ENCODE data around the gene APBB2. TPM values are rescaled to one million over a fixed set of nuclear protein-coding genes. Genes with fewer than 3 reads are reported as not detected.
A peak's percentile ranks its signal among the peaks of the same experiment; 100 is the strongest.

The APBB2 gene
- total RNA-seq, 4 donors from 2014 or later, result 42.4 to 95.8 (median 51.3) TPM

DNA sequence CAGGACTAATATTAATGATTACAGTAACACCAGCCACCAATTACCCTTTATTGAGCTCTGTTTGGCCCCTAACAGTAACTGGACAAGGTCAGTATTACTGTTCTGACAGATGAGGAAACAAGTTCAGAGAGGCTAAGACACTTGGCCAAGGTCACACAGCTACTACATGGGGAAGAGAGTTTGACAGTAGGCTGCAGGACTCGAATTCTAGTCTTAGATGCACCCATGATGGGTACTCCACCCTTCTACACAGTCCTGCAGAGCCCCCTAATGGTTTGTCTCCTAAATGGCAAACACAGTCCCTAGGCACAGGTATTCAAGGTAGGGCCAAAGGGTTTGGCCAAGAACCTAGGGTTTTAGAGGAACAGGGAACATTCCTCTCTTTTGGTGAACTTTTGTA is 370.6 kb downstream of the APBB2 start:
- no peaks in the 10 kb centered on the region for H3K4me1 ChIP-seq
- no peak for DNase-seq (ENCODE audit: low spot score in 2 of 2)
- H3K9me3 ChIP-seq, result no peaks in the 10 kb centered on the region
- H3K4me3 ChIP-seq, result no peak overlapping the region
- no peak overlapping the region for H3K27ac ChIP-seq
- TF ChIP-seq POLR2A (IDR thresholded peaks at IDR 0.05) (no peak), EP300 (IDR thresholded peaks at IDR 0.05) (no peak), POLR2AphosphoS5 (IDR thresholded peaks at IDR 0.05) (no peak)
- TF ChIP-seq, protein P1, sequence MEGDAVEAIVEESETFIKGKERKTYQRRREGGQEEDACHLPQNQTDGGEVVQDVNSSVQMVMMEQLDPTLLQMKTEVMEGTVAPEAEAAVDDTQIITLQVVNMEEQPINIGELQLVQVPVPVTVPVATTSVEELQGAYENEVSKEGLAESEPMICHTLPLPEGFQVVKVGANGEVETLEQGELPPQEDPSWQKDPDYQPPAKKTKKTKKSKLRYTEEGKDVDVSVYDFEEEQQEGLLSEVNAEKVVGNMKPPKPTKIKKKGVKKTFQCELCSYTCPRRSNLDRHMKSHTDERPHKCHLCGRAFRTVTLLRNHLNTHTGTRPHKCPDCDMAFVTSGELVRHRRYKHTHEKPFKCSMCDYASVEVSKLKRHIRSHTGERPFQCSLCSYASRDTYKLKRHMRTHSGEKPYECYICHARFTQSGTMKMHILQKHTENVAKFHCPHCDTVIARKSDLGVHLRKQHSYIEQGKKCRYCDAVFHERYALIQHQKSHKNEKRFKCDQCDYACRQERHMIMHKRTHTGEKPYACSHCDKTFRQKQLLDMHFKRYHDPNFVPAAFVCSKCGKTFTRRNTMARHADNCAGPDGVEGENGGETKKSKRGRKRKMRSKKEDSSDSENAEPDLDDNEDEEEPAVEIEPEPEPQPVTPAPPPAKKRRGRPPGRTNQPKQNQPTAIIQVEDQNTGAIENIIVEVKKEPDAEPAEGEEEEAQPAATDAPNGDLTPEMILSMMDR (IDR thresholded peaks at IDR 0.05), result no peak
- H3K36me3 ChIP-seq, result peaks cover 6% of the 10 kb centered on the region
- H3K27me3 ChIP-seq, result no peaks in the 10 kb centered on the region
- WGBS, result 75% methylated on average over 1 of the region's 1 CpG

DNA sequence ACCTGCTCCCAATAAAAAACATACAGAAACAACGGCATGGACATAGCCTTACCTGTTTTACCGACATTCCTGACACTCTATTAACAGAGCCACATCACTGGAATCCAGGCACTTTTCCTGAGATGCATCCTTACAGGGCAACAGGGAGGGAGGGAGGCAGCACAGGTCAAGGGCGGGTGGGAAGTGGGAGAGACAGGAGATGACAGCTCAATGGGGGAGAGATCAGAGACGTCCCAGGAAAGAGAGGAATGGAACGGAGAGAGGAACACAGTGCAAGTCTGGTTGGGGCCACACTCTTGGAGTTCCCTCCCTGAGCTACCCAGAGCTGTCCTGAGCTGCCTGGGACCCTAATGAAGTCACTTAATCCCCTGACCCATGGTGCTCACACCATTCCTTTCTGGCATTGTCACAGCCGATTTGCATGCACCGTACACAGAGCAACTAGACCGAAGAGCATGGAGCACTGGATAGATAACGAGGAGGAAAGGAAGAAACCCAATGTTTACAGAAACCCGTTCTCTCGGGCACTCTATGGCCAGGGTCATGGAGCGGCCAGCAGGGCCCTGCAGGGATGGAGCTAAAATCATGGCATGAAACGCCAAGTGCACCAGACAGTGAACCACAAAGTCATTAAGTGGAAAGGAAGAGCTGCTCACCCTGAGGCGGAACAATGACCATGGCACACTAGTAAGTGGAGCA is 371.5 kb downstream of the APBB2 start:
- 81% methylated on average over 14 of the region's 14 CpGs for WGBS
- H3K36me3 ChIP-seq, result peaks cover 6% of the 10 kb centered on the region
- TF ChIP-seq POLR2A (IDR thresholded peaks at IDR 0.05) (no peak), POLR2AphosphoS5 (IDR thresholded peaks at IDR 0.05) (no peak), EP300 (IDR thresholded peaks at IDR 0.05) (no peak)
- TF ChIP-seq, protein P1 (IDR thresholded peaks at IDR 0.05), result no peak
- H3K27me3 ChIP-seq, result no peaks in the 10 kb centered on the region
- no peaks in the 10 kb centered on the region for H3K9me3 ChIP-seq
- no peak for DNase-seq (ENCODE audit: low spot score in 2 of 2)
- H3K4me3 ChIP-seq, result no peak overlapping the region
- H3K27ac ChIP-seq, result no peak overlapping the region
- no peaks in the 10 kb centered on the region for H3K4me1 ChIP-seq

DNA sequence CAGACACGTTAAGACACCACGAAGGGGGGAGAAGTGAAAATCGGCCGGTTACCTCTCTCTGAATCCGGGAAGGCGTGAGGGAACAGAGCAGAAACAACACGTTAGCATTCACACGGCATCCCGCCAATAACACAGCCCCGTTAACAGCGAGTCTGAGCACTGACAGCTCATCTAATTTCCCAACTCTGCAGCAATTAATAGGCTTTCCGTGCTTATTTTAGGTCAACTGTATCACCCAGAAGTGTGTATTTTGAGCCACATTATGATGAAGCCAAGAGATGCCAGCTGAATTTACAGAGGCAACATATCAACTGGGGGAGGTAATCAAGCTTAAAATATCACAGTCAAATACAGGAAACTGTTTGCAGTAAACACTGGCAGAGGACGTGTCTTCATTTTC is 372.0 kb downstream of the APBB2 start:
- peaks cover 10% of the 10 kb centered on the region for H3K36me3 ChIP-seq
- 89% methylated on average over 13 of the region's 13 CpGs for WGBS
- H3K4me3 ChIP-seq, result no peak overlapping the region
- no peaks in the 10 kb centered on the region for H3K4me1 ChIP-seq
- TF ChIP-seq POLR2A (IDR thresholded peaks at IDR 0.05) (no peak), POLR2AphosphoS5 (IDR thresholded peaks at IDR 0.05) (no peak), EP300 (IDR thresholded peaks at IDR 0.05) (no peak)
- TF ChIP-seq, protein P1 (IDR thresholded peaks at IDR 0.05), result no peak
- H3K9me3 ChIP-seq, result no peaks in the 10 kb centered on the region
- H3K27ac ChIP-seq, result no peak overlapping the region
- DNase-seq (ENCODE audit: low spot score in 2 of 2), result no peak
- no peaks in the 10 kb centered on the region for H3K27me3 ChIP-seq

DNA sequence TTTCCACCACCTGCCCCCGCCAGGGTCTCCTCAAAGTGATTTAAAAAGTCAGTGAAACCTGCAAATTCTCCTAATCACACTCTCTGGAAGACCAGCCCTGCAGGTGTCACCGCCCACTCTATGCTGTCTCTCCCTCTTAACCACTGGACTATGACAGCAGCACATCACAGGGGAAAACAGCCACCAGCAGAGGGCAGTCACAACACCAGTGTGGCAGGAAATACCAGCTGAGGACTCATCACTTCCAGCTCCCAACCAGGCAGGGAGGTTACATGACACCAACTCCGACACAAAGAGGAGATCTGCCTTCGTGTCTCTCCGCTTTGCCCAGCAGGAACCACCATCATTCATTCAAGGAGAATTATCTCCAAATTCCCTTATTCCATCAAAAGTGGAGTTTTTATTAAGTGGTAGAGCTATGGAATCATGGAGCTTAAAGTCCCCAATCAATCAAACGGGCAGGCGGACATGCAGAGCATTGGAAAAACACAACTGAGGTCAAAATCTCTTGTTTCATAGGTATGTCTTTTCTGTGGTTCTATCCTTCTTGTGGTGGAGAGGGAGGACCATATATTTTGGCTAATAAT is 373.3 kb downstream of the APBB2 start:
- Histone ChIP-seq H3K4me1 (no peaks in the 10 kb centered on the region), H3K9me3 (no peaks in the 10 kb centered on the region), H3K4me3 (no peak overlapping the region), H3K27me3 (no peaks in the 10 kb centered on the region), H3K27ac (no peak overlapping the region), H3K36me3 (peaks cover 10% of the 10 kb centered on the region)
- TF ChIP-seq, protein P1 (IDR thresholded peaks at IDR 0.05), result peak; percentile 13 to 54
- no peak for TF ChIP-seq EP300 (IDR thresholded peaks at IDR 0.05)
- TF ChIP-seq POLR2A (IDR thresholded peaks at IDR 0.05), result no peak
- no peak for TF ChIP-seq POLR2AphosphoS5 (IDR thresholded peaks at IDR 0.05)
- DNase-seq (ENCODE audit: low spot score in 2 of 2), result peak in 1 of 2 donors; percentile 71
- 87% methylated on average over 7 of the region's 7 CpGs for WGBS

DNA sequence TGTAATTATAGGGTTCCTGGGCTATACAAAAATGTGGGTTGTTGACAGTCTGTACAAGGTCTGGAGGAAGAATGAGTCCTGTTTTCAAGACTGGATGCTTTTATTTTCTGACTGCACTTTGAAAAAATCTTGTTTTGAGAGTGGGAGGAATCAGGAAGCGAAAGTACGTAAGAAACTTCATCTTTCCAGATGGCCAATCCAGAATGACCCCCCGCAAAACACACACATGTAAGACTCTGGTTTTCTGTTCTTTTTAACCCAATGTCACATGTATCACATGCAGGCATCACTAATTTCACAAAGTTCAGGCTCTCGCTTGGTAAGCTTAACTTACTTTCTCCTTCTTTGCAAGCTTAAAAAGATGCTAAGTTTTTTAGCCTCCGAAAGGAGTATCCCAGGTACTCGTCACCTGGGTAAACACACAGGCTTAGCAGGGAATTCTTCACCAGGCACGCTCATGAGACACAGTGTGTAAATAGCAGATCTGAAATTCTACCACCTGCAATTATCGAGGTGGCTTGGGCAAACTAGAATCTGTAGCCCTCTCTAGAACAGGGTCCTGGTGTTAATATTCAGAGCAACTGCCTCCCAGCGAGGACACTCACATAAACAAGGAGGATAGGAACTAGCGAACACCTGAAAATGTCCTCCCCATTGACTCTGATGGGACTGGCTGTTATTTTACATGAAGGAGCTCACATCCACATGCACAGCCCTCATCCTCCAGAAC is 373.9 kb downstream of the APBB2 start:
- 95% methylated on average over 10 of the region's 10 CpGs for WGBS
- no peak for DNase-seq (ENCODE audit: low spot score in 2 of 2)
- no peaks in the 10 kb centered on the region for H3K4me1 ChIP-seq
- H3K9me3 ChIP-seq, result no peaks in the 10 kb centered on the region
- no peak for TF ChIP-seq EP300 (IDR thresholded peaks at IDR 0.05)
- TF ChIP-seq POLR2A (IDR thresholded peaks at IDR 0.05), result no peak
- TF ChIP-seq, protein P1 (IDR thresholded peaks at IDR 0.05), result no peak
- no peak for TF ChIP-seq POLR2AphosphoS5 (IDR thresholded peaks at IDR 0.05)
- H3K36me3 ChIP-seq, result peaks cover 12% of the 10 kb centered on the region
- H3K4me3 ChIP-seq, result no peak overlapping the region
- no peak overlapping the region for H3K27ac ChIP-seq
- H3K27me3 ChIP-seq, result no peaks in the 10 kb centered on the region
